Gastrocnemius medialis (tissue), 4 donors: ENCODE measurements around the gene PIK3C2G. TPM values are rescaled to one million over a fixed set of nuclear protein-coding genes. Genes with fewer than 3 reads are reported as not detected.

ENCODE experiments used
- ATAC-seq, 2 donors: fragments of 150-250 bp; one replicate each; pipeline ENCODE4 v1.9.1; 2016
- DNase-seq, 2 donors: peaks; one replicate each; pipeline ENCODE4 v3.0.0-alpha.2; 2019
- H3K27ac ChIP-seq, 4 donors: fragments of 200-600 bp; sonication (generic); 1 replicate in 1 of 4; 2 replicates in 3 of 4; pipeline ENCODE4 v1.5.1; 2016 to 2018; ENCODE audit warnings: mild to moderate bottlenecking in 2 of 4, moderate library complexity in 1 of 4
- H3K27me3 ChIP-seq, 3 donors: fragments of 200-600 bp; sonication (generic) in 2 of 3; 1 replicate in 1 of 3; 2 replicates in 2 of 3; pipeline versions ENCODE4 v1.5.1 to v1.6.0; 2016 to 2019; ENCODE audit warnings: mild to moderate bottlenecking in 1 of 3, moderate library complexity in 1 of 3
- H3K36me3 ChIP-seq, 2 donors: fragments of 200-600 bp; sonication (generic) in 1 of 2; one replicate each; pipeline ENCODE4 v1.5.1; 2017 to 2018
- H3K4me1 ChIP-seq, 2 donors: fragments of 200-600 bp; sonication (generic) in 1 of 2; one replicate each; pipeline ENCODE4 v1.5.1; 2016 to 2017; ENCODE audit warnings: mild to moderate bottlenecking in 2 of 2
- H3K4me3 ChIP-seq, 4 donors: fragments of 200-600 bp; sonication (generic) in 3 of 4; 1 replicate in 1 of 4; 2 replicates in 3 of 4; pipeline ENCODE4 v1.5.1; 2016 to 2019; ENCODE audit warnings: mild to moderate bottlenecking in 2 of 4
- H3K9me3 ChIP-seq, 3 donors: fragments of 200-600 bp; sonication (generic) in 2 of 3; 1 replicate in 1 of 3; 2 replicates in 2 of 3; pipeline ENCODE4 v1.5.1; 2016 to 2019
- POLR2A ChIP-seq, 2 donors: fragments of 450-650 bp; IDR thresholded peaks; one replicate each; pipeline ENCODE4 v1.6.1; 2017; ENCODE audit warnings: antibody characterized with exemption in 2 of 2, mild to moderate bottlenecking in 2 of 2, moderate library complexity in 2 of 2
- in situ Hi-C, 4 donors: fragments of 200-750 bp; cut with MboI; loops; one replicate each; pipeline versions ENCODE4 v1.15.0 to v1.8.0; 2017; ENCODE audit warnings: low sequenced_read_pairs in 4 of 4
- intact Hi-C: fragments of 100-400 bp; cut with DNase I; formaldehyde crosslinking; loops from one replicate; pipeline ENCODE4 v1.15.1; 2023; ENCODE audit warnings: low total_unique reads
- total RNA-seq, 4 donors: library from RNA; depleted of rRNA; stranded (reverse); fragments of >200 nt; gene quantifications; one replicate each; pipeline versions ENCODE4 v1.1.0 to v1.2.3, GENCODE V29; 2016
- TF ChIP-seq, protein P1 (sequence below), 5 experiments: fragments of 450-650 bp in 3 of 5; fragments of 200-600 bp in 2 of 5; sonication (generic) in 2 of 5; IDR thresholded peaks in 4 of 5; conservative IDR thresholded peaks in 1 of 5; 1 replicate in 4 of 5; 2 replicates in 1 of 5; pipeline ENCODE4 v1.5.1; 2016 to 2019; ENCODE audit warnings: antibody characterized with exemption in 5 of 5, mild to moderate bottlenecking in 3 of 5, moderate library complexity in 3 of 5

PIK3C2G gene
- total RNA-seq, 4 donors from 2014 or later: 0.40 TPM; not detected in 3

DNA sequence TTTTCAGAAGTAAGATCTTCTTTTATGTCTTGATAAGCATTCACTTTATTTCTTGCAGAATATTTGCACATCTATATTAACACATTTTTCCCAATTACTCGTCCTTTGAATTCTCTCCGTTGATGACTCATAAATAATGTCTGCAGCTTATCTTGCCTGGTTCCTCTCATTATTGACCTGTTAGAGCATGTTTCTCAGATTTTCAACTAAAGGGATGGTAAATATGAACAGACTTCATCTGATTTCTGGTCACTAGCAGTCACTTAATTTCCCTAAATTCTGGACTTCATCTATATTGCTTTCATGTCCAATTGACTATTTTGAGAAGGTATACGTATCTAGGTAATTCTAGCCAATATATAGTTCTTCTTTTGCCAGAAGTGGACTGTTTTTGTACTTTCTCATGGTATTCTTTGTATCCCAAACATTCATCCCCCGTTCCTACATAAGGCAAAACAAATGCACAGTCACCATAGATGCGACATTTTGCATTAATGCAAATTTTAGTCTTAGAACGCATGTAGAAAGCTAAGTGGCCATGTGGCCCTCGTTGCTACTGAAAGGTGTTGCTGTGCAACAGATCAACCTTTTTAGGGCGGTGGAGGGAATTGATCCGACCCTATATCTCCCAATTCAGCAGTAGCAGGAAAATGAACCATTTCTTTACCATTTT lies 6.2 kb downstream of the PIK3C2G start:
- Histone ChIP-seq H3K27me3 (no peaks in the 10 kb centered on the region), H3K27ac (no peak overlapping the region), H3K9me3 (no peaks in the 10 kb centered on the region), H3K36me3 (no peaks in the 10 kb centered on the region), H3K4me1 (no peaks in the 10 kb centered on the region), H3K4me3 (no peak overlapping the region)
- in situ Hi-C loops (loop anchor here in 2 of 4 donors (25.0 kb wide), 1 partner anchor 920 kb away; no protein-coding TSS in a partner anchor), intact Hi-C loops (no loop called here)
- no peak for TF ChIP-seq POLR2A (IDR thresholded peaks at IDR 0.05)
- TF ChIP-seq, protein P1, sequence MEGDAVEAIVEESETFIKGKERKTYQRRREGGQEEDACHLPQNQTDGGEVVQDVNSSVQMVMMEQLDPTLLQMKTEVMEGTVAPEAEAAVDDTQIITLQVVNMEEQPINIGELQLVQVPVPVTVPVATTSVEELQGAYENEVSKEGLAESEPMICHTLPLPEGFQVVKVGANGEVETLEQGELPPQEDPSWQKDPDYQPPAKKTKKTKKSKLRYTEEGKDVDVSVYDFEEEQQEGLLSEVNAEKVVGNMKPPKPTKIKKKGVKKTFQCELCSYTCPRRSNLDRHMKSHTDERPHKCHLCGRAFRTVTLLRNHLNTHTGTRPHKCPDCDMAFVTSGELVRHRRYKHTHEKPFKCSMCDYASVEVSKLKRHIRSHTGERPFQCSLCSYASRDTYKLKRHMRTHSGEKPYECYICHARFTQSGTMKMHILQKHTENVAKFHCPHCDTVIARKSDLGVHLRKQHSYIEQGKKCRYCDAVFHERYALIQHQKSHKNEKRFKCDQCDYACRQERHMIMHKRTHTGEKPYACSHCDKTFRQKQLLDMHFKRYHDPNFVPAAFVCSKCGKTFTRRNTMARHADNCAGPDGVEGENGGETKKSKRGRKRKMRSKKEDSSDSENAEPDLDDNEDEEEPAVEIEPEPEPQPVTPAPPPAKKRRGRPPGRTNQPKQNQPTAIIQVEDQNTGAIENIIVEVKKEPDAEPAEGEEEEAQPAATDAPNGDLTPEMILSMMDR (IDR thresholded peaks at IDR 0.05 in 4 of 5, conservative IDR thresholded peaks at IDR 0.05 in 1 of 5): no peak
- no peak for DNase-seq
- no peak for ATAC-seq

DNA sequence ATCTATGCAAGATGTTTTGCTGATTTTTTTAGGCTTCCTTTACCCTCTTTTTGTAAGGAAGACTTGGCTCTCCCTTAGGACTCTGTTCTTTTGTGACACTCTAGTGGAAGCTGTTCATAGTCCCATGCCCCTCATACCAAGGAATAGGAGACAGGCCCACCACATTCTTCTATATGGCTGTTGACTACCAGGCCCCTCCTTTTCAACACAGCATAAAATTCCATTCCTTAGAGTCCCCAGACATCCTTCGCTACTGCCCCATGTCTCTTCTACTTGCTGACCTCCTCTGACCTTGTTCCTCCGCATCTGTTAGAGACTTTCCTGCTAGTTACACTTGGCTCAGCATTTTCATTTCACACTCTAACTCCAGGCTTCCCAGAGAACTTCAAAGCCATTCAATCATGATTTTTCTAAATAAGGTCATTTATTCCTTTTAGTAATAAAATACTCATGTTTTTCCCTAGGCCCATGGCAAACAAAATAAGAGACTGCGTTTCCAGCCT lies 9.7 kb downstream of the PIK3C2G start:
- Histone ChIP-seq H3K27ac (no peak overlapping the region), H3K36me3 (no peaks in the 10 kb centered on the region), H3K4me3 (no peak overlapping the region), H3K27me3 (no peaks in the 10 kb centered on the region), H3K4me1 (no peaks in the 10 kb centered on the region), H3K9me3 (no peaks in the 10 kb centered on the region)
- no peak for DNase-seq
- TF ChIP-seq, protein P1 (IDR thresholded peaks at IDR 0.05 in 4 of 5, conservative IDR thresholded peaks at IDR 0.05 in 1 of 5): no peak
- TF ChIP-seq POLR2A (IDR thresholded peaks at IDR 0.05): no peak
- in situ Hi-C loops: loop anchor here in 2 of 4 donors (25.0 kb wide), 1 partner anchor 916 kb away; no protein-coding TSS in a partner anchor
- no peak for ATAC-seq
- intact Hi-C loops: no loop called here

DNA sequence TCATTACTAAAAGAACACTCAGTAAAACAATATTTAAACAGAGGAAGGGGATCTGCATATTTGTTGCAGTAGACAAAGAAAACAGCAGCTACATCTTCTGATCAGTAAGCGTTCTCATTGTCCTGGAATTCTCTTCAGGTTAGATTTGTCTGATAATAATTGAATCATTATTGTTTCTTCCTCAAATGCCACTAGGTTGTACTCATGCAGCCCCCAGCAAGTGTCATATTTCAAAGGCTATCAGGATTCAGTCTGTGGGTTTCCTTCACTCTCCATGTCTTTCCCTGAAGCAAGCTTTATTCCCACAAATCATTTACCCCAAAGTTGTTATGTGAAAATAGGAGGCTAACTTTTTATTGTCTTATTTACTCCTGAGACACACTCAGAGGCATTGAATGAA lies 14.7 kb downstream of the PIK3C2G start:
- DNase-seq: no peak
- H3K27me3 ChIP-seq: no peaks in the 10 kb centered on the region
- H3K4me3 ChIP-seq: no peak overlapping the region
- H3K9me3 ChIP-seq: no peaks in the 10 kb centered on the region
- H3K27ac ChIP-seq: no peak overlapping the region
- in situ Hi-C loops (no loop called here), intact Hi-C loops (no loop called here)
- no peaks in the 10 kb centered on the region for H3K36me3 ChIP-seq
- no peak for ATAC-seq
- TF ChIP-seq POLR2A (IDR thresholded peaks at IDR 0.05): no peak
- TF ChIP-seq, protein P1 (IDR thresholded peaks at IDR 0.05 in 4 of 5, conservative IDR thresholded peaks at IDR 0.05 in 1 of 5): no peak
- no peaks in the 10 kb centered on the region for H3K4me1 ChIP-seq

GRCh38 chr12:18277196-18277595 lies 15.9 kb downstream of the PIK3C2G start:
- no peaks in the 10 kb centered on the region for H3K27me3 ChIP-seq
- no peak overlapping the region for H3K4me3 ChIP-seq
- no peak for TF ChIP-seq POLR2A (IDR thresholded peaks at IDR 0.05)
- TF ChIP-seq, protein P1 (IDR thresholded peaks at IDR 0.05 in 4 of 5, conservative IDR thresholded peaks at IDR 0.05 in 1 of 5): no peak
- ATAC-seq: no peak
- no peaks in the 10 kb centered on the region for H3K4me1 ChIP-seq
- DNase-seq: no peak
- no peaks in the 10 kb centered on the region for H3K9me3 ChIP-seq
- no peaks in the 10 kb centered on the region for H3K36me3 ChIP-seq
- intact Hi-C loops: no loop called here
- no peak overlapping the region for H3K27ac ChIP-seq
- in situ Hi-C loops: no loop called here
